ENCODE results near the gene TSHZ2. TPM values are rescaled to one million over a fixed set of nuclear protein-coding genes. Genes with fewer than 3 reads are reported as not detected.

TSHZ2 gene
- total RNA-seq, 1 donor, result 3.6 TPM

GRCh38 chr20:53165452-53165851 lies 193.3 kb downstream of the TSHZ2 start:
- no peaks in the 10 kb centered on the region for H3K27me3 ChIP-seq (ENCODE audit: insufficient read depth, low read length)
- no peaks in the 10 kb centered on the region for H3K9me3 ChIP-seq (ENCODE audit: low read depth, low read length)
- H4K20me1 ChIP-seq (ENCODE audit: insufficient read depth, low read length), result no peaks in the 10 kb centered on the region
- H3K4me3 ChIP-seq (ENCODE audit: insufficient read depth, low read length), result no peak overlapping the region
- peaks cover 11% of the 10 kb centered on the region for H3K4me1 ChIP-seq (ENCODE audit: insufficient read depth, low read length)
- no peak overlapping the region for H2AFZ ChIP-seq (ENCODE audit: low read length)
- no peak overlapping the region for H3K27ac ChIP-seq (ENCODE audit: low read depth, low read length)
- no peaks in the 10 kb centered on the region for H3K79me2 ChIP-seq (ENCODE audit: insufficient read depth, low read length)
- H3K36me3 ChIP-seq (ENCODE audit: insufficient read depth, low read length), result no peaks in the 10 kb centered on the region
- DNase-seq (ENCODE audit: insufficient read length, low spot score, missing footprints), result no peak
- TF ChIP-seq CTCF (IDR thresholded peaks at IDR 0.05; ENCODE audit: extremely low read depth, low read depth, low read length), result no peak
- H3K4me2 ChIP-seq (ENCODE audit: insufficient read depth, low read length), result no peak overlapping the region

- no peak for TF ChIP-seq CTCF (IDR thresholded peaks at IDR 0.05; ENCODE audit: extremely low read depth, low read depth, low read length)
- Histone ChIP-seq H3K79me2 (ENCODE audit: insufficient read depth, low read length) (no peaks in the 10 kb centered on the region), H3K27me3 (ENCODE audit: insufficient read depth, low read length) (no peaks in the 10 kb centered on the region), H3K4me1 (ENCODE audit: insufficient read depth, low read length) (no peaks in the 10 kb centered on the region), H3K4me2 (ENCODE audit: insufficient read depth, low read length) (no peak overlapping the region), H3K27ac (ENCODE audit: low read depth, low read length) (no peak overlapping the region), H3K9me3 (ENCODE audit: low read depth, low read length) (no peaks in the 10 kb centered on the region), H2AFZ (ENCODE audit: low read length) (no peak overlapping the region), H3K4me3 (ENCODE audit: insufficient read depth, low read length) (no peak overlapping the region), H3K36me3 (ENCODE audit: insufficient read depth, low read length) (no peaks in the 10 kb centered on the region), H4K20me1 (ENCODE audit: insufficient read depth, low read length) (no peaks in the 10 kb centered on the region)
- no peak for DNase-seq (ENCODE audit: insufficient read length, low spot score, missing footprints)
Observed at GRCh38 chr20:53168491-53168890, 196.3 kb downstream of the TSHZ2 start.

GRCh38 chr20:53170196-53170595 lies 198.0 kb downstream of the TSHZ2 start:
- Histone ChIP-seq H3K4me3 (ENCODE audit: insufficient read depth, low read length) (no peak overlapping the region), H4K20me1 (ENCODE audit: insufficient read depth, low read length) (no peaks in the 10 kb centered on the region), H3K9me3 (ENCODE audit: low read depth, low read length) (no peaks in the 10 kb centered on the region), H3K4me2 (ENCODE audit: insufficient read depth, low read length) (no peak overlapping the region), H3K79me2 (ENCODE audit: insufficient read depth, low read length) (no peaks in the 10 kb centered on the region), H3K36me3 (ENCODE audit: insufficient read depth, low read length) (no peaks in the 10 kb centered on the region), H3K4me1 (ENCODE audit: insufficient read depth, low read length) (no peaks in the 10 kb centered on the region), H2AFZ (ENCODE audit: low read length) (no peak overlapping the region), H3K27ac (ENCODE audit: low read depth, low read length) (no peak overlapping the region), H3K27me3 (ENCODE audit: insufficient read depth, low read length) (no peaks in the 10 kb centered on the region)
- no peak for TF ChIP-seq CTCF (IDR thresholded peaks at IDR 0.05; ENCODE audit: extremely low read depth, low read depth, low read length)
- DNase-seq (ENCODE audit: insufficient read length, low spot score, missing footprints), result no peak

- Histone ChIP-seq H3K27ac (ENCODE audit: low read depth, low read length) (no peak overlapping the region), H2AFZ (ENCODE audit: low read length) (no peak overlapping the region), H3K4me1 (ENCODE audit: insufficient read depth, low read length) (no peaks in the 10 kb centered on the region), H3K27me3 (ENCODE audit: insufficient read depth, low read length) (no peaks in the 10 kb centered on the region), H4K20me1 (ENCODE audit: insufficient read depth, low read length) (no peaks in the 10 kb centered on the region), H3K9me3 (ENCODE audit: low read depth, low read length) (no peaks in the 10 kb centered on the region), H3K79me2 (ENCODE audit: insufficient read depth, low read length) (no peaks in the 10 kb centered on the region), H3K4me2 (ENCODE audit: insufficient read depth, low read length) (no peak overlapping the region), H3K4me3 (ENCODE audit: insufficient read depth, low read length) (no peak overlapping the region), H3K36me3 (ENCODE audit: insufficient read depth, low read length) (no peaks in the 10 kb centered on the region)
- no peak for TF ChIP-seq CTCF (IDR thresholded peaks at IDR 0.05; ENCODE audit: extremely low read depth, low read depth, low read length)
- no peak for DNase-seq (ENCODE audit: insufficient read length, low spot score, missing footprints)
Observed at GRCh38 chr20:53171065-53171464, 198.9 kb downstream of the TSHZ2 start.
